ENCODE measurements around the gene NTN5.

Gene NTN5

GRCh38 chr19:48673436-48674100 lies 751 bp upstream of the NTN5 start:
- no peaks in the 10 kb centered on the region for H3K36me3 ChIP-seq (ENCODE audit: control insufficient read depth, low read length)
- TF ChIP-seq CTCF (IDR thresholded peaks at IDR 0.05; ENCODE audit: low read depth, low read length, poor library complexity, severe bottlenecking): no peak
- no peak for TF ChIP-seq EZH2phosphoT487 (IDR thresholded peaks at IDR 0.05; ENCODE audit: borderline replicate concordance, low read length)
- H3K9me3 ChIP-seq (ENCODE audit: control insufficient read depth, insufficient read depth, low read length): peaks cover 5% of the 10 kb centered on the region; the same call in 1 of the 2 replicates
- H3K4me2 ChIP-seq (ENCODE audit: low read length): no peak overlapping the region
- no peak overlapping the region for H3K4me3 ChIP-seq (ENCODE audit: low read length)
- H3K27ac ChIP-seq (ENCODE audit: low read depth, low read length): no peak overlapping the region
- peaks cover 9% of the 10 kb centered on the region for H3K4me1 ChIP-seq (ENCODE audit: control insufficient read depth, low read length)
- H3K9me2 ChIP-seq (replicated peaks; ENCODE audit: control insufficient read depth, low read length): no peaks in the 10 kb centered on the region
- no peaks in the 10 kb centered on the region for H3K27me3 ChIP-seq (ENCODE audit: control insufficient read depth, low read length)
- H4K20me1 ChIP-seq (ENCODE audit: control insufficient read depth, insufficient read depth, low read depth, low read length): no peaks in the 10 kb centered on the region
- H3K79me2 ChIP-seq (ENCODE audit: control insufficient read depth, low read length): no peaks in the 10 kb centered on the region
- no peaks in the 10 kb centered on the region for H3F3A ChIP-seq (ENCODE audit: control insufficient read depth, insufficient read depth)

- Histone ChIP-seq H3K4me3 (ENCODE audit: low read length) (no peak overlapping the region), H3K4me1 (ENCODE audit: control insufficient read depth, low read length) (peaks cover 9% of the 10 kb centered on the region), H4K20me1 (ENCODE audit: control insufficient read depth, insufficient read depth, low read depth, low read length) (no peaks in the 10 kb centered on the region), H3K4me2 (ENCODE audit: low read length) (no peak overlapping the region), H3K36me3 (ENCODE audit: control insufficient read depth, low read length) (no peaks in the 10 kb centered on the region), H3K9me2 (replicated peaks; ENCODE audit: control insufficient read depth, low read length) (no peaks in the 10 kb centered on the region), H3F3A (ENCODE audit: control insufficient read depth, insufficient read depth) (no peaks in the 10 kb centered on the region), H3K27me3 (ENCODE audit: control insufficient read depth, low read length) (no peaks in the 10 kb centered on the region), H3K9me3 (ENCODE audit: control insufficient read depth, insufficient read depth, low read length) (peaks cover 5% of the 10 kb centered on the region; the same call in 1 of the 2 replicates), H3K79me2 (ENCODE audit: control insufficient read depth, low read length) (no peaks in the 10 kb centered on the region), H3K27ac (ENCODE audit: low read depth, low read length) (no peak overlapping the region)
- TF ChIP-seq EZH2phosphoT487 (IDR thresholded peaks at IDR 0.05; ENCODE audit: borderline replicate concordance, low read length): no peak
- TF ChIP-seq CTCF (IDR thresholded peaks at IDR 0.05; ENCODE audit: low read depth, low read length, poor library complexity, severe bottlenecking): no peak
These were observed 1.3 kb downstream of the NTN5 start for GRCh38 chr19:48671446-48671995.

GRCh38 chr19:48670699-48671445 lies 1.9 kb downstream of the NTN5 start:
- no peaks in the 10 kb centered on the region for H3K36me3 ChIP-seq (ENCODE audit: control insufficient read depth, low read length)
- H3K9me2 ChIP-seq (replicated peaks; ENCODE audit: control insufficient read depth, low read length): no peaks in the 10 kb centered on the region
- no peaks in the 10 kb centered on the region for H3K27me3 ChIP-seq (ENCODE audit: control insufficient read depth, low read length)
- H3K4me3 ChIP-seq (ENCODE audit: low read length): no peak overlapping the region
- no peaks in the 10 kb centered on the region for H4K20me1 ChIP-seq (ENCODE audit: control insufficient read depth, insufficient read depth, low read depth, low read length)
- no peak overlapping the region for H3K4me2 ChIP-seq (ENCODE audit: low read length)
- H3K27ac ChIP-seq (ENCODE audit: low read depth, low read length): no peak overlapping the region
- no peaks in the 10 kb centered on the region for H3K79me2 ChIP-seq (ENCODE audit: control insufficient read depth, low read length)
- H3K4me1 ChIP-seq (ENCODE audit: control insufficient read depth, low read length): peaks cover 9% of the 10 kb centered on the region
- peaks cover 5% of the 10 kb centered on the region; the same call in 1 of the 2 replicates for H3K9me3 ChIP-seq (ENCODE audit: control insufficient read depth, insufficient read depth, low read length)
- TF ChIP-seq CTCF (IDR thresholded peaks at IDR 0.05; ENCODE audit: low read depth, low read length, poor library complexity, severe bottlenecking): no peak
- TF ChIP-seq EZH2phosphoT487 (IDR thresholded peaks at IDR 0.05; ENCODE audit: borderline replicate concordance, low read length): no peak
- no peaks in the 10 kb centered on the region for H3F3A ChIP-seq (ENCODE audit: control insufficient read depth, insufficient read depth)
